GM18868 (cell line): ENCODE measurements around the gene RAVER2.

Experiments
- ATAC-seq: cut with Tn5 transposase; IDR thresholded peaks from one replicate; pipeline ENCODE4 v1.9.1; 2021; ENCODE audit warnings: mild to moderate bottlenecking, moderate library complexity; ENCODE audit not compliant: unreplicated experiment

Gene RAVER2

GRCh38 chr1:64872067-64872466 lies 127.2 kb downstream of the RAVER2 start:
- ATAC-seq = no peak

DNA sequence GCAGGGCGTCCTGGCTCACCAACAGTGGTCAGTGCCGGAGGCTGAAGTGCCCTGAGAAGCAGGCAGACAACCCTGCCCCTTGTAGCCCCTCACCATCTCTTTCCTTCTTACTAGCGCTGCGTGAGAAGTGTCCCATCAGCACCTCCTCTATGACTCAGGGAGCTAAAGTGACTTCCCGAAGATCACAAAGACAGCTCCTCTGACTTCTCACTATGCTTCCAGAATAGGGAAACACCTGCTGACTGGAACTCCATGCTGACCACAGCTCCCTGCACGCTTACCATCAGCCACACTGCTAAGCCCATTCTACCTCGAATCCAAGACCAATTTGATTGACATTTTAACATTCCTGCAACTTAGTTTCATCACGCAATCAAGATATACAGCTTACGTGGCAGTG lies 128.7 kb downstream of the RAVER2 start:
- ATAC-seq = no peak

GRCh38 chr1:64874666-64875065 lies 129.8 kb downstream of the RAVER2 start:
- ATAC-seq = no peak

- no peak for ATAC-seq
These were observed 130.2 kb downstream of the RAVER2 start for GRCh38 chr1:64875101-64875500.

- ATAC-seq = no peak
These were observed 130.7 kb downstream of the RAVER2 start for GRCh38 chr1:64875606-64876005.

DNA sequence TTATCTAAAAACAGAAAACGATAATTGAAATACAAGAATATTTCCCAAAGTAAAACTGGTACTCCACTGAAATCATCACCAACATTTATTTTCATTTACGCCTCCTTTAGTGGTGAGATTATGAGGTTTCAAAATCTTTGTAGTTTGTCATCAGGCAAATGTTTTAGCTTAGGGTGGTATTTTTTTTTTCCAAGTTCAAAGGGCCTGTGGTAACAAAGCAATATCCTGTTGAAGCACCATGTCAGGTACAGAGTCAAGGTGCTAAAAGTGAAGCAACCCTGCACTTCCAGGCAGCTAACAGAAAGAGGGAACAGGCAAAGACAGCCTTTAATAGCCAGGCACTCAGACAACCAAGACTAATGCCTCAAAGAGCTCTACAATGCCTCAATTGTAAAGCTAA lies 132.3 kb downstream of the RAVER2 start:
- ATAC-seq = no peak

DNA sequence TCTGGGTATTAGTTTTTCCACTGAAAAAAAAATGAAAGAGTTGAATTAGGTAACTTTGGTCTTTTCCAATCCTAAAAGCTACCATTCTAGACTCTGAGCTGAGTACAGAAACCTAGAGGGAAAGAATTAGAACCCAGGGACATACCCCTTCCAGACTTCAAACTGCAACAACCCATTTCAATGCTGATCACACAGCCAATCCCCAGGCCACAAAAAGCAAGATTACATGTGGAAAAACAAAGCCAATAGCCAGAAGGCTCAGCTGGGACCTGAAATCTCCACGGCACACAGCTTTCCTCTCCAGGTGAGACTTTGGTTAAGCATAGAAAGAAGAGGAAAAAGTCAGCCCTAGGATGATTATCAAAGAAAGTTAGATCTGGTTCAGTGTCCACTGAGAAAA lies 132.7 kb downstream of the RAVER2 start:
- ATAC-seq = no peak

DNA sequence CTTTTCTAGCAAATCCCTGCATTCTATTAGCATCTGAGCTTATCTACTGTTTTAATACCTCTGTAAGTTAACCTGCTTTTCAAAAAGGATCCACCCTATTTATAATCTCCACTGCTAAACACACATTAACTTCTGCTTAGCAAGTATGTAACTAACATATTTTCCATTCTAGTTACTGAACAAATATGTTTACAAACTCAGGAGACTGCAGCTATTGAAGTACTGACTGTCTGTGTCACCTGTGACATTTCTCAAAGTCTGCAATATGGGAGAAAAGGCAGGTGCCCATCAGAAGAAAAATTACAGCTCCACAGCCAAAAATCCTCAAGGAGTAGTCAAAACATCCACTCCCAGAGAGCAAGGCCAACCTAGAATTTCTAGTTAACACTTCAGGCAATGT lies 133.2 kb downstream of the RAVER2 start:
- no peak for ATAC-seq

DNA sequence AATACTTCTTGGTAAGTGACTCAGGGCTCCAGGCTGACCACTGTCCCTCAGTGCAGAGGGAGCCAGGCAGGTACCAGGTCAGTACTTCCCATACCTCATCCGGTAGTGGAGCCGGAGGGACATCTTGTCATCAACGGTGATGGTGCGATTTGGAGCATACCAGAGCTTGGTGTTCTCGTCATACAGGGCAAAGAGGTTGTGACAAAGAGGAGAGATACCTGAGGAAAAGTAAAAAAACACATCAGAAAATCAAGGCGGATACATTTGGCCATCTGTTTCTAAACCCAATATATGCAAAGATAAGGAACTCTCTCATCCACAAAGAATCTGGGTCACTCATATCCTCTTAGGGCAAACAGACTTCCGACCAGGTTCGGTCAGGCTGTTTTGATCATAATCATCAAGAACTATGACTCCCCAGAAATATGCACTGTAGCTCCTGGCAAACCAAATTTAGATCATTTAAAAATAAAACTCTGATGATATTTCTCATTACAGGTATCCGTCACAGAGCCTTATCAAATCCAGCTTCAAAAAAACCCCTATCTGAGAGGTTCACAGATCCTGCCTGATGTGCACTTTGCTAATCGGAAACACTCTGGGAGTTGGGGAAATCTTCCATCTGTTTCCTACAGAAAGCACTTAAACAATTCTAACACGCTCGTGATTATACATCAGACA lies 134.2 kb downstream of the RAVER2 start:
- no peak for ATAC-seq

DNA sequence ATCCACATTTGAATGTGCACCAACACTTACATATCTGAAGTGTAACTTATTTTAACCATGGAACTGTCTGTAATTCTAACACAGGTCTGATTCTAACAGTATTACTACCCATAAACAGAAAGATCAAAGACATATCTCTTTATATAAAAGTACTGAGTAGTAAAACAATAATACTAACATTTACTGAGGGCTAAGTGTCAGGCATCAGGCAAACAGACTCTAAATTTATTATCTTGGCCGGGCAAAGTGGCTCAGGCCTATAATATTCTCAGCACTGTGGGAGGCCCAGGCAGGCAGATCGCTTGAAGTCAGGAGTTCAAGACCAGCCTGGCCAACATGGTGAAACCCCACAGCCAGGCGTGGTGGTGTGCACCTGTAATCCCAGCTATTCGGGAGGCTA lies 135.6 kb downstream of the RAVER2 start:
- ATAC-seq = no peak

- ATAC-seq = no peak
These were observed 136.4 kb downstream of the RAVER2 start for GRCh38 chr1:64881281-64881680.
